Upper lobe of left lung (tissue), 4 donors: ENCODE results near the gene ALDOB.

Experiments
- CTCF ChIP-seq, 6 experiments: fragments of 450-650 bp in 4 of 6; fragments of 200-600 bp in 2 of 6; sonication (generic) in 2 of 6; IDR thresholded peaks; one replicate each; pipeline ENCODE4 v1.5.1; 2016 to 2019; ENCODE audit warnings: antibody characterized with exemption in 6 of 6
- POLR2A ChIP-seq, 4 donors: fragments of 450-650 bp; IDR thresholded peaks; one replicate each; pipeline ENCODE4 v1.5.1; 2016 to 2017; ENCODE audit warnings: antibody characterized with exemption in 4 of 4, mild to moderate bottlenecking in 2 of 4

DNA sequence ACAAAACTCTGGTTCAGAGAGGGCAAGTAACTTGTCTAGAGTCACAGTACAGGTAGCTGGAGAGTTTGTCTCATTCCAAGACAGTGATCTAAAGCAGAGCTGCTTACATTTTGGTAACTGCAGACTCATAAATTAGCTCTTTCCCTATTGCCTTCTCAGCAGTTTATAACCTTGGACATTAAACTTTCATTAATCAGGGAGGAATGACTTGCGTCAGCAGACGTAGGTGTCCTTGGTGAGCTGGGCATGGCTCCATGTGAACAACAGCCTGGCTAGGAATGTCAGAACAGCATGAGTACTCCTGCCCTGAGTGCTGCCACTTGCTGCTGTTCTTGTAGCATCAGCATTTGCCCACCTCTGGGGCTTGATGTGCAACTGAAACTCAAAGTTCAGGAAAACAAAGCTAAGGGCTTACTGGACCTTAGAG lies 2.2 kb upstream of the ALDOB start:
- TF ChIP-seq POLR2A (IDR thresholded peaks at IDR 0.05) (no peak), CTCF (IDR thresholded peaks at IDR 0.05) (no peak)
